CD4-positive, alpha-beta T cell treated with Interleukin-15 for 4 hours (primary cell): ENCODE measurements around the gene SF3B6.
"Not testable (repeated sequence)": the region's sequence is repeated elsewhere in the genome, so short reads cannot be mapped to it uniquely, and the experiment has no call there.

Experiments used
- DNase-seq: peaks from one replicate; pipeline ENCODE4 v3.0.0-alpha.2; 2020; ENCODE audit warnings: low spot score

SF3B6 gene

DNA sequence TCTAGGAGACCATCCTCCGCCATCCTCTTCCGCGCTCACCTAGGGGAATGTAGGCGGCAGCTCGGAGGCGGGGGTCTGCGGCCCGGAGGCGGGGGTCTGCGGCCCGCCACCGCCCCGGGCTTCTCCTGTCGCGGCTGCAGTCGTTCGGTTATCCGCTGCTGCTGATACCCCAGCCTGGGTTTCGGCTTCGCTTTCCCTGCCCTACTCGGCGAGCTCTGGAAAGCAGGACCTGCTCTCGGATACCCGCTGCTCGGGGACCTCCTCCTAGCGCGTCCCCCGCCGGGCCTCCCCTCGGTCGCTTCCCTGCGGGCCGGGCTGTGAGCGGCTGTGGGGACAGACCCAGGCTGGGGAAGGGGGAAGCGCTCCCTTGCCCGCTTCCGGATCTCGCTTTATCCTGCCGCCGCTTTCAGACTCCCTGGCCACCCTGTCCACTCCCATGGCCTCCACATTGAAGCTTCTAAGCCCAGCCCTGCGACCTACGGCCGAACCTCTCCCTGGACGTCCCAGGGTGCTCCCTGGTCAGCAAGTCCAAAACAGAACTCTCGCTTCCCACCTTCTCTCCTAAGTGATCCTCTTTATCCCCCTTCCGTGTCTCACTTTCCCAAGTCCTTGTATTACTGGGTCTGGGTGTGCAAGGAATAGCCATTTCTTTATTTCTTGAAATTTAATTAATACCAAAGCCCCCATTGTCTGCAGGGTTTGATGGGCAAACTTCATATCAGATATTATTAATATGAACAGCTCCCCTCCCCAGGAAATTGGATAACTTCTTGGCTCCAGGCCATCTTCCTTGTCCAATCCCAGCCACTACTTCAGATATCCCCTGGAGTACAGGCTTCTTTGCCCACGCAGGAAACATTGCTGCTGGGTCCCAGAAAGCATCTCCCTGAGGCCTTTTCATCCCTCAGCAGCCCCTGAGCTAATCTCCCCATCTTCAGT lies 25.8 kb downstream of the SF3B6 start:
- DNase-seq, result no peak

GRCh38 chr2:24049485-24050021 lies 26.6 kb downstream of the SF3B6 start, which contains the start of gene FKBP1B:
FKBP1B (plus strand) TSS chr2:24049741; CDS start chr2:24049850, 109 bp downstream.
- peak; percentile 46 for DNase-seq

GRCh38 chr2:24048769-24049484 lies 27.2 kb downstream of the SF3B6 start:
- DNase-seq, result no peak

GRCh38 chr2:24047703-24048033 lies 28.5 kb downstream of the SF3B6 start:
- no peak for DNase-seq

DNA sequence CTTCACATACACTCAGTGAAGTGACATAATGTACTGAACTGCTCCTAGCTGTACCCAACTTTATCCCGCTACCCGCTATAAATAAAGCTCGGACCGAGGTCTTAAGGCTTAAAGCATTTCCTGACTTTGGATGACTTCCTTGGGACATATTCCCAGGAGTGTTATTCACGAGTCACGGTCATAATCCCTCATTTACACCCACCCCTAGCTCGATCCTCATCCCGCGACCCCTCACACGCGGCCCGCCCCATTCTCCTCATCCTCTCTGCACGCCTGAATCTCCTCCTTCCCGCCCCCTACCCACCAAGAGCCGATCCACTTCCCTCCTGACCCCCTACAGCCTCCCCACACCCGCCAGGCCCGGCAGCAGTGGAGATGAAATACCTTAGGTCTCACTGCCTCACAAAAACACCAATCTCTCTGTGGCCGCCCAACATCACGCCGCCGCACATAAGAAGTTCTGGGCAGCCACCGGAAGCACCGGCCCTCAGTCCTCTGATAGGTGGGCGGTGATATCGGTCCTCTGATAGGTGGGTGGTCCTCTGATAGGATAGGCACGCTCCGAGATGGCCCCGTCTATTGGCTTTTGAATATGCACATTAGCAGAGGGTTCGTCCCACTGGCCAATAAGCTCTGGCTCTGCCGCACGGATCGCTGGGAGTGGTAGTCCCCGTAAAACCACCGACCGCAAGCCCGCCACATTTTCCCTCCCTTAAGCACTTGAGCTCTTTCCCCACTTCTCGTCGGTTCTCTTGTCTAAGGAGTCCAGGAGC lies 29.0 kb downstream of the SF3B6 start, which contains the start of gene WDCP:
Gene WDCP, minus strand, starts transcription at position 462 of the 773 bp plus-strand sequence. CDS start 7,897 bp downstream, outside the sequence.
- DNase-seq, result peak; percentile 95

- DNase-seq, result no peak
Measured at GRCh38 chr2:24046599-24046929, 29.6 kb downstream of the SF3B6 start.

DNA sequence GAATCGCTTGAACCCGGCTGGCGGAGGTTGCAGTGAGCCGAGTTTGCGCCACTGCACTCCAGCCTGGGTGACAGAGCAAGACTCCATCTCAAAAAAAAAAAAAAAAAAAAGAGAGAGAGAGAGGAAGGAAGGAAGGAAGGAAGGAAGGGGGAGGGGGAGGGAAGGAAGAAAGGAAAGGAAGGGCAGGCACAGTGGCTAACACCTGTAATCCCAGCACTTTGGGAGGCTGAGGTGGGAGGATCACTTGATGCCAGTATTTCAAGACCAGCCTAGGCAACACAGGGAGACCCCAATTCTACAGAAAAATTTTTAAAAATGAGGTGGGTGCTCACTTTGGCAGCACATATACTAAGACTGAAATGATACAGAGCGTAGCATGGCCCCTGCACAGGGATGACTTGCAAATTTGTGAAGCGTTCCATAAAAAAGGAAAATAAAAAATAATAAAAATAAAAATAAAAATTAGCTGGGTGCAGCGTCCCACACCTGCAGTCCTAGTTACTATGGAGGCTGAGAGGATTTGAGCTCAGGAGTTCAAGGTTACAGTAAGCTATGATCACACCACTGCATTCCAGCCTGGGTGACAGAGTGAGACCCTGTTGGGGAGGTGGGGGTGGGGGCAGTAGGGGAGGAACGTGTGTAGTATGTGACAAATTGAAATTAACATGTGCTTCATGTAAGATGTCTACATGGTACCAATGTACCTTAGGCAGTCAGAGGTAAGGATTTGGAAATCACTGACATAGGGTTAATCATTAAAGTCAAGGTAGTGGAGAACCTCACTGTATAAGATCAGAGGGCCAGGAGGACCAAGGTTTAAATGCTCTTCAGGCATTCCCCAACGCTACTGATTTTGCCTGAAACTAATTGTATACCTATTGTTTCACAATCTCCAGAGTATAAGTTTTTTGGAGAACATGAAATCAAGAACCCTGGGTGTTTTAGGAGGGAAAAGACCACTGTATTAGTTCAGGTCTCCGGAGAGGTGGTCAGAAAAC lies 30.3 kb downstream of the SF3B6 start:
- no peak for DNase-seq

- DNase-seq, result not testable (repeated sequence)
Measured at GRCh38 chr2:24043133-24043532, 33.0 kb downstream of the SF3B6 start.

GRCh38 chr2:24040511-24040910 lies 35.6 kb downstream of the SF3B6 start:
- no peak for DNase-seq

- no peak for DNase-seq
Measured at GRCh38 chr2:24038786-24039499, 37.2 kb downstream of the SF3B6 start.

DNA sequence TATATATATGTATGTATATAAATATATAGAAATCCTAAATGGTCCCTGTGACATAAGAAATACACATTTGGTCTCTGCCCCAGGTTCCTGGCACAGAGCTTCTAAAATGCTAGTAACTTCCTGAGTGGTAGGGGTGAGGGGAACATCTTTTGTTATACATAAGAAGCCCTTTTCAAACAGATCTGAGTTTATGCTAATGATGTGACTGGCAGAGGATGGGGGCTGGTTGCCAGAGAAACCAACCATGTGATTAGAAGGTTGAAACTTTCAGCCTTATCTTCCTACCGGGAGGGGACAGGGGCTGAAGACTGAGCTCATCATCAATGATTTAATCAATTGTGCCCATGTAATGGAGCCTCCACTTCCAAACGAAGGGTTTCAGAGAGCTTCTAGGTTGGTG lies 49.9 kb downstream of the SF3B6 start:
- no peak for DNase-seq

- no peak for DNase-seq
Measured at GRCh38 chr2:24024996-24025663, 51.0 kb downstream of the SF3B6 start.

- DNase-seq, result no peak
Measured at GRCh38 chr2:24024018-24024417, 52.1 kb downstream of the SF3B6 start.

- no peak for DNase-seq
Measured at GRCh38 chr2:24022975-24023575, 53.1 kb downstream of the SF3B6 start.

GRCh38 chr2:24022324-24022974 lies 53.7 kb downstream of the SF3B6 start:
- no peak for DNase-seq

- DNase-seq, result no peak
Measured at GRCh38 chr2:24021122-24021998, 54.8 kb downstream of the SF3B6 start.

GRCh38 chr2:24020244-24020643 lies 55.9 kb downstream of the SF3B6 start:
- DNase-seq, result no peak

- DNase-seq, result no peak
Measured at GRCh38 chr2:24019729-24020128, 56.4 kb downstream of the SF3B6 start.
